ENCODE measurements around the gene OIT3. TPM values are rescaled to one million over a fixed set of nuclear protein-coding genes. Genes with fewer than 3 reads are reported as not detected.
A peak's percentile ranks its signal among the peaks of the same experiment; 100 is the strongest.

The OIT3 gene
- total RNA-seq, 1 donor from 2014 or later, result not detected

DNA sequence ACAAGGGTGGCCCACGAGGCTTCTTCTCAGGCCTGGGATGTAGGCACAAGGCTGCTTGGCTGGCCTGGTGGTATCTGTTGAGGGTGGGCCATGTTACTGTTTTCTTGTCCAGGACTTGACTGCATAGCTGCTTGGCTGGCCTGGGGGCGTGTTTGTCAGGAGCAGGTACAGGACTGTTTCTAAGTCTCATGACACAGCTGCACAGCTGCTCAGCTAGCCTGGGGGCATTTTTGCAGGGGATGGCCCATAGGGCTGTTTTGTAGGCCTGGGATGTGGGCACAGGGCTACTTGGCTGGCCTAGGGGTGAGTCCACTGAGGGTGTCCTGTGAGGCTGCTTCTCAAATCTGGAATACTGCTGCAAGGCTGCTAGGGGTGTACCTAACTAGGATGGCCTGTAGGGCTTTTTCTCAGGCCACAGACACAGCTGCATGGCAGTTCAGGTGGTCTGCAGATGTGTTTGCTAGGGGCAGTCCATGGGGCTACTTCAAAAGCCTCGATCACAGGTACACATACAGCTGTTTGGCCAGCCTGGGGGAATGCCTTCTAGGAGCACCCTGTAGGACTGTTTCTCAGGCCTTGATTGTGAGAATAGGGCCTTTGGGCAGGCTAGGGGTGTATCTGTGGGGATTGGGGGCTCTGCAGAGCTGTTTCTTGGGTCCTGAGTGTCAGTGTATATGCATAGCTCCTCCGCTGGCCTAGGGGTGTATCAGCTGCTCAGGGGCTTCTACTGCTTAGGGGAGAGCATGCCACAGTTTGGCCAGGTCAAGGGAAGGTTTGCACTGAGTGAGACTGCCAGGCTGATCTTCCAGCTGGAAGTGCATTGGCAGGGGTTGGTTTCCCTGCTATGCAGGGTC, 87.7 kb downstream of the OIT3 start:
- Histone ChIP-seq H3K27ac (no peak overlapping the region), H3K4me3 (no peak overlapping the region), H3K27me3 (no peaks in the 10 kb centered on the region), H3K36me3 (no peaks in the 10 kb centered on the region), H3K4me1 (no peaks in the 10 kb centered on the region), H3K9me3 (peaks cover 32% of the 10 kb centered on the region)
- ATAC-seq, result peak; percentile 27
- intact Hi-C loops (cut with DNase I), result no loop called here
- TF ChIP-seq, protein P1, sequence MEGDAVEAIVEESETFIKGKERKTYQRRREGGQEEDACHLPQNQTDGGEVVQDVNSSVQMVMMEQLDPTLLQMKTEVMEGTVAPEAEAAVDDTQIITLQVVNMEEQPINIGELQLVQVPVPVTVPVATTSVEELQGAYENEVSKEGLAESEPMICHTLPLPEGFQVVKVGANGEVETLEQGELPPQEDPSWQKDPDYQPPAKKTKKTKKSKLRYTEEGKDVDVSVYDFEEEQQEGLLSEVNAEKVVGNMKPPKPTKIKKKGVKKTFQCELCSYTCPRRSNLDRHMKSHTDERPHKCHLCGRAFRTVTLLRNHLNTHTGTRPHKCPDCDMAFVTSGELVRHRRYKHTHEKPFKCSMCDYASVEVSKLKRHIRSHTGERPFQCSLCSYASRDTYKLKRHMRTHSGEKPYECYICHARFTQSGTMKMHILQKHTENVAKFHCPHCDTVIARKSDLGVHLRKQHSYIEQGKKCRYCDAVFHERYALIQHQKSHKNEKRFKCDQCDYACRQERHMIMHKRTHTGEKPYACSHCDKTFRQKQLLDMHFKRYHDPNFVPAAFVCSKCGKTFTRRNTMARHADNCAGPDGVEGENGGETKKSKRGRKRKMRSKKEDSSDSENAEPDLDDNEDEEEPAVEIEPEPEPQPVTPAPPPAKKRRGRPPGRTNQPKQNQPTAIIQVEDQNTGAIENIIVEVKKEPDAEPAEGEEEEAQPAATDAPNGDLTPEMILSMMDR (IDR thresholded peaks at IDR 0.05), result no peak
- DNase-seq, result no peak

DNA sequence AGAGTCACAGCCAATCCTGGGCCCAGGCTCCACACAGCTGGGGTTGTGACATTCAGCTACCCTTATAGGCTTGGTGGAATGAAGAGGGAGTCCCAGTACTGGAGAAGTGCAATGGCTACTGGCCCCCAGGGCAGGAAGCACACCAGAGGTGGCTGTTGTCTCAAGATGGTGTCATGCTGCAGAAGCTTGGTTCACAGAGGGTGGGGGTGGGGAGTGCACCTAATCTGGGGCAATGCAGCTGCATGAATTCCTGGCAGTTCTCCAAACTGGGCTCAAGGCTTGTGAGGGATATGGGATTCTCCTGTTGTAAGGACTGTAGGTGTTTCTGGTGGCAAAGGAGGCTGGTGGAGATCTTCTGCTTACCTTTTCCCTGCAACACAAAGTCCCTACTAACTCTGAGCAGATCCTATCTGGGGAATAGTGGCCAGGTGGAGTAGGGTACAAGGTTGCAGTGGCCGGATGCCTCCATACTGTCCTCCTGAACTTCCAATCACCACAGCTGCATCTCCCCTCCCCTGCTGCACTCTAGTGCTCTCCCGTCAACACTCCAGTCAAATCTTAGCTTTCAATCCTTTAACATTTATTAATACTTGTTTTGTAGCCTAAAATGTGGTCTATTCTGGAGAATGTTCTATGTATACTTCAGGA, 88.5 kb downstream of the OIT3 start:
- Histone ChIP-seq H3K27ac (no peak overlapping the region), H3K9me3 (peaks cover 25% of the 10 kb centered on the region), H3K4me1 (no peaks in the 10 kb centered on the region), H3K27me3 (no peaks in the 10 kb centered on the region), H3K4me3 (no peak overlapping the region), H3K36me3 (no peaks in the 10 kb centered on the region)
- ATAC-seq (no peak), DNase-seq (no peak)
- intact Hi-C loops (cut with DNase I), result no loop called here
- TF ChIP-seq, protein P1 (IDR thresholded peaks at IDR 0.05), result no peak

Other genes starting within 250 kb of the OIT3 start
- 31.1 TPM for gene MCU, start 201.6 kb upstream of the OIT3 start, total RNA-seq
- 1.2 TPM for gene PLA2G12B, start 61.1 kb downstream of the OIT3 start, total RNA-seq
- 51.8 TPM for gene P4HA1, start 203.1 kb downstream of the OIT3 start, total RNA-seq
- gene NUDT13, start 216.7 kb downstream of the OIT3 start, total RNA-seq, result 2.3 TPM